Right lobe of liver (tissue), 6 donors: ENCODE measurements around the gene MRPL17. TPM values are rescaled to one million over a fixed set of nuclear protein-coding genes. Genes with fewer than 3 reads are reported as not detected.
"Not testable (repeated sequence)": the region's sequence is repeated elsewhere in the genome, so short reads cannot be mapped to it uniquely, and the experiment has no call there.

Source experiments
- ATAC-seq, 4 donors: fragments of 200-7000 bp; cut with Tn5 transposase; one replicate each; pipeline ENCODE4 v1.9.1; 2020; ENCODE audit warnings: mild to moderate bottlenecking in 4 of 4, moderate library complexity in 4 of 4
- DNase-seq, 3 donors: peaks; one replicate each; pipeline ENCODE4 v3.0.0-alpha.2; 2020
- H3K27ac ChIP-seq, 3 donors: fragments of 200-600 bp; one replicate each; pipeline ENCODE4 v1.8.0; 2022
- H3K27me3 ChIP-seq, 2 donors: fragments of 200-600 bp; one replicate each; pipeline ENCODE4 v1.8.0; 2022
- H3K36me3 ChIP-seq, 4 donors: fragments of 200-600 bp; sonication (generic) in 1 of 4; one replicate each; pipeline versions ENCODE4 v1.5.1 to v1.8.0; 2017 to 2022; ENCODE audit warnings: control low read depth in 1 of 4
- H3K4me1 ChIP-seq, 4 donors: fragments of 200-600 bp; sonication (generic) in 1 of 4; one replicate each; pipeline versions ENCODE4 v1.5.1 to v1.8.0; 2017 to 2022; ENCODE audit warnings: control low read depth in 1 of 4
- H3K4me3 ChIP-seq, 3 donors: fragments of 200-600 bp; one replicate each; pipeline ENCODE4 v1.8.0; 2022
- H3K9me3 ChIP-seq, 4 donors: fragments of 200-600 bp; sonication (generic) in 1 of 4; one replicate each; pipeline versions ENCODE4 v1.5.1 to v1.8.0; 2017 to 2022; ENCODE audit warnings: control low read depth in 1 of 4
- POLR2A ChIP-seq: fragments of 450-650 bp; IDR thresholded peaks from one replicate; pipeline ENCODE4 v1.6.1; 2017; ENCODE audit warnings: antibody characterized with exemption, mild to moderate bottlenecking
- WGBS: methylation state at CpG from one replicate; pipeline ENCODE4 v1.1.6; 2018; ENCODE audit warnings: low coverage, low lambda C conversion rate; ENCODE audit not compliant: insufficient coverage; ENCODE audit errors: missing lambda C conversion rate; 5-methylcytosine and 5-hydroxymethylcytosine counted together
- intact Hi-C, 2 donors: fragments of 100-400 bp; cut with DNase I; formaldehyde crosslinking; loops; one replicate each; pipeline versions ENCODE4 v1.11.2 to v1.14.1; 2022
- total RNA-seq, 6 experiments: library from RNA; depleted of rRNA in 2 of 6; stranded (reverse); fragments of >200 nt in 2 of 6; fragmentation: NEBNext Ultra II Directional in 3 of 6; extraction: Animal tissue kit (Norgen Biotek cat#: 25700) in 3 of 6; gene quantifications; one replicate each; pipeline versions ENCODE4 v1.1.0 to v1.2.4, GENCODE V29; 2016 to 2023
- TF ChIP-seq, protein P1 (sequence below), 4 donors: fragments of 200-600 bp in 3 of 4; fragments of 450-650 bp in 1 of 4; IDR thresholded peaks; one replicate each; pipeline versions ENCODE4 v1.5.1 to v1.8.0; 2016 to 2022; ENCODE audit warnings: antibody characterized with exemption in 4 of 4, mild to moderate bottlenecking in 2 of 4
- donor health status: DM: no; HTN: yes; CAD: no.
- donor health status: DM: no; HTN: no; CAD: no.
- donor health status: DM: no; HTN: no; CAD: no.
- donor health status: DM: no; HTN: yes; CAD: no.
- donor health status: DM: no; HTN: yes; CAD: no.

The MRPL17 gene
- total RNA-seq, 6 experiments from 2014 or later: 10.7 to 21.6 (median 17.3) TPM

DNA sequence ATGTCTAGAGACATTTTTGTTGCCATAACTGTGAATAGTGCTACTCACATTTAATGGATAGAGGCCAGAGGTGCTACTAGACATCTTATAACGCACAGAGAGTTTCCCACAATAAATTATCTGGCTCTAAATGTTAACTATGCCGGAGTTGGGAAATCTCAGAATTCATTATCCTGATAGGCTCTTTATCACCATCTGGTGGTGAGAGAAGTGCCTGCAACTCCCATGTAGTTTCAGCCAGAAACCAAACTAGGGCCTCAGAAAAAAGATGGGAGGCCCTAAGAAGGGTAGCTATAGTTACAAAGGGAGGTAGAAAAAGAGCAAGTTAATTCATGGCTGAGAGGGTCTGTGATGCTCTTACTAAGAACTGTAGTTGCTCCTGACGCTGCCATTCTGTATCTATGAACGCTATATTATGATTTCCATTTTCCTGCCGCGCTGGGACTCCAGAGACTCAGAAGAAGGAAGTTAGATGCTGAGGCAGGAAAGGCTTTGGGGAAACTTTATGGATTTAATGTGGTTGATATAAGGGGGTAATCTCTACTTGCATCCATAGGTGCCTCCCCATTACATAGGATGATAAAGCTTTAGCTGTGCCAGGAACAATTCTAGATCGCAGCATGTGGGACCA lies 22.9 kb upstream of the MRPL17 start:
- WGBS: 30% methylated on average over 6 of the region's 7 CpGs
- TF ChIP-seq, protein P1, sequence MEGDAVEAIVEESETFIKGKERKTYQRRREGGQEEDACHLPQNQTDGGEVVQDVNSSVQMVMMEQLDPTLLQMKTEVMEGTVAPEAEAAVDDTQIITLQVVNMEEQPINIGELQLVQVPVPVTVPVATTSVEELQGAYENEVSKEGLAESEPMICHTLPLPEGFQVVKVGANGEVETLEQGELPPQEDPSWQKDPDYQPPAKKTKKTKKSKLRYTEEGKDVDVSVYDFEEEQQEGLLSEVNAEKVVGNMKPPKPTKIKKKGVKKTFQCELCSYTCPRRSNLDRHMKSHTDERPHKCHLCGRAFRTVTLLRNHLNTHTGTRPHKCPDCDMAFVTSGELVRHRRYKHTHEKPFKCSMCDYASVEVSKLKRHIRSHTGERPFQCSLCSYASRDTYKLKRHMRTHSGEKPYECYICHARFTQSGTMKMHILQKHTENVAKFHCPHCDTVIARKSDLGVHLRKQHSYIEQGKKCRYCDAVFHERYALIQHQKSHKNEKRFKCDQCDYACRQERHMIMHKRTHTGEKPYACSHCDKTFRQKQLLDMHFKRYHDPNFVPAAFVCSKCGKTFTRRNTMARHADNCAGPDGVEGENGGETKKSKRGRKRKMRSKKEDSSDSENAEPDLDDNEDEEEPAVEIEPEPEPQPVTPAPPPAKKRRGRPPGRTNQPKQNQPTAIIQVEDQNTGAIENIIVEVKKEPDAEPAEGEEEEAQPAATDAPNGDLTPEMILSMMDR (IDR thresholded peaks at IDR 0.05): peak; percentile 87 to 96 (median 92)
- no peak for TF ChIP-seq POLR2A

DNA sequence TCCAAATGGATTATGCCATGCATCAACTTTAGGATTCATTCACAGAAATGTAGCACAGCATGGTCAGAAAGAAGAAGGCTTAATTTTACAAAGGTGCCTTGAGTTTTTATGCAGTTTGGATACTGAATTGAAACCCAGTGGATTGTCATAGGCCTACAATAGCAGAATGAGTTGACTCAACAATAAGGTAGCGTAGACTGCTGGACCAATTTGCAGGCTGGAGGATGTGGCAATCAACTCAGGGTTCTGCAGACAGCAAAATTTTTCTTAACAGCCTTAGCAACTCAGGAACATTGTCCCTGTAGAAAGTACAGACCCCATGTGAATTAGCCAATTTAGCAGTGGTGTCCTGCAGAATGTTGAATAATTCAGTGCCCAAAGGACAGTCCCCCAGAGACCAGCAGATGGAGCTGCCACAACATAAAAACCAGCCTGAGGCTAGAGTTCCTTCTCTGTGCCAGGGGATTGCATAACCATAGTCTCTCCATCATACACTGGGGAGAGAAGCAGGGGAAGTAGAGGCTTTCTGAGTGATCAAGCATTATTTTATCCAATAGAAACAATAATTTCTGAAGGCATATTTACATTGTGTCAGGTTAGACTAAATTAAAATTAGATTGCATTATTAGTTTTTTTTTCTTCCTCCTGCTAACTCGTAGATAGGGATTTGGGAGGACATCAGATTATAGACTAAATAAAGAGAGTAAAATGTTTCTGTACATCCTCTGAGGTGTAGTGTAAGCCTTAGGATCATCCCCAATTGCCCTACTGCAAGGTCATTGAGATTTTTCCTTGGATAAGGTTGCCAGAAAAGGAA lies 20.3 kb upstream of the MRPL17 start:
- Histone ChIP-seq H3K4me3 (no peak overlapping the region), H3K27ac (no peak overlapping the region), H3K27me3 (no peaks in the 10 kb centered on the region), H3K36me3 (no peaks in the 10 kb centered on the region), H3K4me1 (no peaks in the 10 kb centered on the region), H3K9me3 (no peaks in the 10 kb centered on the region)
- DNase-seq (peak; percentile 41 to 70 (median 57)), ATAC-seq (peak; percentile 98)
- TF ChIP-seq POLR2A: no peak
- TF ChIP-seq, protein P1 (IDR thresholded peaks at IDR 0.05): peak; percentile 59 to 79 (median 72)
- WGBS: 77% methylated on average over 2 of the region's 2 CpGs
- intact Hi-C loops: no loop called here

More for the DNA sequence above, 22.9 kb upstream of the MRPL17 start:
- Histone ChIP-seq H3K4me3 (no peak overlapping the region), H3K27ac (no peak overlapping the region), H3K36me3 (no peaks in the 10 kb centered on the region), H3K4me1 (no peaks in the 10 kb centered on the region), H3K9me3 (no peaks in the 10 kb centered on the region), H3K27me3 (no peaks in the 10 kb centered on the region)
- ATAC-seq: peak; percentile 74 to 82 (median 80)
- intact Hi-C loops: no loop called here
- DNase-seq: no peak

DNA sequence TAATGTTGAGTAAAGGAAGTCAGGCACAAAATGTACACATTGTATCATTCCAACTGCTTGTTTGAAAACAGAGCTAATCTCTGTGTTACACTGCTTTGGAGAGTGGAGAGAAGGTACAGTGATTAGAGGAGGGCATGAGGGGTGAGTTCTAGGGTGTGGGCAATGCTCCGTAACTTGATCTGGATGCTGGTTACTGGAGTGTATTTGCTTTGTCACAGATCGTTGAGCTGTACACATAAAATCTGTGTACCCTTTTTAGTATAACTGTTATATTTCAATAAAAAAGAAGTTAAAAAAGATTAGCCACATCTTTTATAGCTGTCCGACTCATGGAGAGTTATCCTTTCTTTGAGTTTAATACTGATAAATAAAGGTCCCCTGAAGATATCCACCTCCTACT lies 18.8 kb upstream of the MRPL17 start:
- intact Hi-C loops, ATAC-seq: not testable (repeated sequence)

GRCh38 chr11:6695377-6695776 lies 12.2 kb upstream of the MRPL17 start:
- no peak overlapping the region for H3K4me3 ChIP-seq
- DNase-seq (no peak), ATAC-seq (peak; percentile 73 to 94 (median 84))
- no peaks in the 10 kb centered on the region for H3K9me3 ChIP-seq
- no peak for TF ChIP-seq POLR2A
- TF ChIP-seq, protein P1 (IDR thresholded peaks at IDR 0.05): no peak
- intact Hi-C loops: no loop called here
- no peaks in the 10 kb centered on the region for H3K4me1 ChIP-seq
- H3K27me3 ChIP-seq: no peaks in the 10 kb centered on the region
- WGBS: 31% methylated on average over 1 of the region's 1 CpG
- H3K36me3 ChIP-seq: no peaks in the 10 kb centered on the region
- H3K27ac ChIP-seq: peak overlapping the region; percentile 16 to 48 (median 47)

More for the DNA sequence above, 18.8 kb upstream of the MRPL17 start:
- not testable (repeated sequence) for H3K4me1 ChIP-seq, H3K4me3 ChIP-seq, H3K27me3 ChIP-seq, H3K36me3 ChIP-seq, DNase-seq, H3K27ac ChIP-seq, H3K9me3 ChIP-seq
- WGBS: 52% methylated on average over 3 of the region's 3 CpGs

DNA sequence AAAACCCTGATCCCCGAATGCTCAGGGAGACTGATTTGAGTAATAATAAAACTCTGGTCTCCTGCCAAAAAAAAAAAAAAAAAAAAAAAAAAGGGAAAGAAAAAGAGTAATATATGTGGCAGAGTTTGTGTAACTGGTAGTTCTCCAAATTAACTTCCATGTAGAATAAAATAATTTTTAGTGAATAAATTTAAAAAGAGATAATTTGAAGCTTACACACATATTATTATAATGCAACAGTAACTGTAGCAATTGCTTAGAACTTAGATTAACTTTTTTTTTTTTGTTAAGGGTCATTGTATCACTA lies 11.0 kb upstream of the MRPL17 start:
- no peak overlapping the region for H3K4me3 ChIP-seq
- ATAC-seq: no peak
- intact Hi-C loops: no loop called here
- H3K27me3 ChIP-seq: no peaks in the 10 kb centered on the region
- no peaks in the 10 kb centered on the region for H3K36me3 ChIP-seq
- DNase-seq: no peak
- H3K27ac ChIP-seq: peak overlapping the region in 1 of 3 donors; percentile 16
- WGBS: 0% methylated on average over 1 of the region's 1 CpG
- TF ChIP-seq, protein P1 (IDR thresholded peaks at IDR 0.05): no peak
- TF ChIP-seq POLR2A: no peak
- no peaks in the 10 kb centered on the region for H3K9me3 ChIP-seq
- no peaks in the 10 kb centered on the region for H3K4me1 ChIP-seq
